H1 (cell line): ENCODE measurements around the gene PBX3. TPM values are rescaled to one million over a fixed set of nuclear protein-coding genes. Genes with fewer than 3 reads are reported as not detected.

ENCODE experiments used
- KDM1A ChIP-seq: fragments of 200-600, 300-600 bp; sonication (generic); IDR thresholded peaks from 2 replicates; pipeline ENCODE4 v1.7.1; 2016; ENCODE audit warnings: mild to moderate bottlenecking, low read length, borderline replicate concordance
- NANOG ChIP-seq: IDR thresholded peaks from 2 replicates; pipeline ENCODE4 v1.6.1; 2011; ENCODE audit warnings: low read length, low read depth, mild to moderate bottlenecking, inconsistent platforms; ENCODE audit not compliant: insufficient read depth, poor library complexity, severe bottlenecking
- RFX5 ChIP-seq: IDR thresholded peaks from 2 replicates; pipeline ENCODE4 v1.6.1; 2011; ENCODE audit warnings: low read depth, low read length, improper control_type of control experiment, borderline replicate concordance
- polyA plus RNA-seq, 7 experiments: library from polyadenylated mRNA; depleted of rRNA in 3 of 7; stranded (reverse) in 5 of 7; unstranded in 2 of 7; fragments of >200 nt in 5 of 7; fragments of 200-250 nt in 2 of 7; gene quantifications; 1 replicate in 5 of 7; 2 replicates in 1 of 7; 4 replicates in 1 of 7; pipeline versions ENCODE4 v1.2.1 to v1.2.3, GENCODE V29; 2011 to 2013; ENCODE audit warnings: missing spikeins in 2 of 7, mixed read lengths in 2 of 7
- total RNA-seq: library from RNA; stranded (reverse); fragmentation: NEBNext Ultra II Directional; extraction: Animal tissue kit (Norgen Biotek cat#: 25700); gene quantifications from 2 replicates; pipeline ENCODE4 v1.2.1, GENCODE V29; 2021
- TF ChIP-seq, protein P1 (sequence below): IDR thresholded peaks from 2 replicates; pipeline ENCODE4 v1.6.1; 2012; ENCODE audit warnings: low read length, inconsistent platforms

The PBX3 gene
- total and polyA plus RNA-seq, 2 of the 8 experiments (the other 6 are each of a cell fraction or from before 2014, with no cell fraction given): 22.7 to 44.3 TPM

DNA sequence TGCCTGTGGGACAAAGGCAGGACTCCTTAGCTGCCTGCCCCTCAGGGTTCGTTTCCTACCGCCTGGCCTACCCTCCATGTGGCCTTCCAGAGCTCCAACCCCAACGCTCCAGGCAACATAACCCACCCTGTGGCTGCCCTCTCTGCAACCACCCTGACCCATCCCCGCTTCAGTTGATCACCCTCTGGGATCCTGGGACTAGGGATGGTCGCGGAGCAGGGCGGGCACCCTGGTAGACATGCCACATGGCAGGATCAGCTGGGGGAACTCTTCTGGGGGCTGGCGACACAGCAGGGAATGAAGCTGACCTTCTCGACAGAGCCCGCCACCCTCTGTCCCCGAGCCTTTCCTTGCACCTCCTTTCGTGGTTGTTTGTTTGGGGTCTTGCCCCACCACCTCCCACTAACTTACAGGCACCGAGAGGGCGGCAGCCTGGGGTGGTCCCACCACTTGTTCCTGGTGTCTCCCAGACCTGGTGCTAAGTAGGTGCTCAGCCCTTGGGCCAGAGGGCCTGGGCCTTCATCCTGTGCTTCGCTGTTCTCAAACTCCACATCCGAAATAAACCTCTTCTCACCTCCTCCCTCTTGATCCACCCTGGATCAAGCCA is 243.1 kb downstream of the PBX3 start (continued):
- TF ChIP-seq, protein P1, sequence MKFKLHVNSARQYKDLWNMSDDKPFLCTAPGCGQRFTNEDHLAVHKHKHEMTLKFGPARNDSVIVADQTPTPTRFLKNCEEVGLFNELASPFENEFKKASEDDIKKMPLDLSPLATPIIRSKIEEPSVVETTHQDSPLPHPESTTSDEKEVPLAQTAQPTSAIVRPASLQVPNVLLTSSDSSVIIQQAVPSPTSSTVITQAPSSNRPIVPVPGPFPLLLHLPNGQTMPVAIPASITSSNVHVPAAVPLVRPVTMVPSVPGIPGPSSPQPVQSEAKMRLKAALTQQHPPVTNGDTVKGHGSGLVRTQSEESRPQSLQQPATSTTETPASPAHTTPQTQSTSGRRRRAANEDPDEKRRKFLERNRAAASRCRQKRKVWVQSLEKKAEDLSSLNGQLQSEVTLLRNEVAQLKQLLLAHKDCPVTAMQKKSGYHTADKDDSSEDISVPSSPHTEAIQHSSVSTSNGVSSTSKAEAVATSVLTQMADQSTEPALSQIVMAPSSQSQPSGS: no peak
- TF ChIP-seq RFX5: no peak
- TF ChIP-seq NANOG: no peak
- no peak for TF ChIP-seq KDM1A
- TF ChIP-seq, all 59 proteins: peak for 0
